Stomach (tissue), 4 donors: Measurements from ENCODE around the gene PARP3.

Experiments used
- EP300 ChIP-seq: sonication (generic); formaldehyde crosslinking; IDR thresholded peaks from one replicate; pipeline ENCODE4 v1.6.1; 2017; ENCODE audit warnings: antibody characterized with exemption
- POLR2A ChIP-seq, 4 donors: fragments of 450-650 bp; IDR thresholded peaks; one replicate each; pipeline ENCODE4 v1.6.1; 2016; ENCODE audit warnings: antibody characterized with exemption in 4 of 4, control low read depth in 2 of 4, mild to moderate bottlenecking in 1 of 4, moderate library complexity in 1 of 4
- TF ChIP-seq, protein P1 (sequence below), 7 experiments: fragments of 450-650 bp in 4 of 7; fragments of 200-600 bp in 3 of 7; sonication (generic) in 3 of 7; IDR thresholded peaks; one replicate each; pipeline ENCODE4 v1.5.1; 2016 to 2019; ENCODE audit warnings: antibody characterized with exemption in 7 of 7, control low read depth in 2 of 7, mild to moderate bottlenecking in 1 of 7

DNA sequence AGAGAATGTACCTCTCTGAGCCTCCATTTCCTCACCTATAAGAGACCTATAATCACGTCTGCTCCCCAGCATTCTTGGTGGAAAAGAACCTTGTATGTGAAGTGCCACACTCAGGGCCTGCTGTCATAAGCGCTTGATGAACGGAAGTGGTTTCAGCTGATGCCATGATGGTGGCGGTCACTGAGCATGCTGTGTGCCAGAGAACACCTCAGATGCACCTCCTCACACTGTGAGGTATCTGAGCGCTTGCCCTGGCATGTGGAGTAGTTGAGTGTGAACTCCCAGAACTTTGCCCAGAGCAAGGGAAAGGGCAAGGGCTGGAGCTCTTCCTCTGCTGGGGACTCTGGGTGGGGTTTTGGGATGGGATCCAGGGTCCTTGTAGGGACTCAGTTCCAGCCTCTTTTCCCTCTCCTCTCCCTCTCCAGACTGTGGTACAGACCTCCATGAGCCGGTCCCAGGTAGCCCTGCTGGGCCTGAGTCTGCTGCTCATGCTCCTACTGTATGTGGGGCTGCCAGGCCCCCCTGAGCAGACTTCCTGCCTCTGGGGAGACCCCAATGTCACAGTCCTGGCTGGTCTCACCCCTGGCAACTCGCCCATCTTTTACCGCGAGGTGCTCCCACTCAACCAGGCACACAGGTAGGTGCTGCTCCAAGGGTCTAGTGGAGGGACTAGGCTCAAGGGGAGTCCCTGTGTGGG, 35.4 kb downstream of the PARP3 start:
- TF ChIP-seq, protein P1, sequence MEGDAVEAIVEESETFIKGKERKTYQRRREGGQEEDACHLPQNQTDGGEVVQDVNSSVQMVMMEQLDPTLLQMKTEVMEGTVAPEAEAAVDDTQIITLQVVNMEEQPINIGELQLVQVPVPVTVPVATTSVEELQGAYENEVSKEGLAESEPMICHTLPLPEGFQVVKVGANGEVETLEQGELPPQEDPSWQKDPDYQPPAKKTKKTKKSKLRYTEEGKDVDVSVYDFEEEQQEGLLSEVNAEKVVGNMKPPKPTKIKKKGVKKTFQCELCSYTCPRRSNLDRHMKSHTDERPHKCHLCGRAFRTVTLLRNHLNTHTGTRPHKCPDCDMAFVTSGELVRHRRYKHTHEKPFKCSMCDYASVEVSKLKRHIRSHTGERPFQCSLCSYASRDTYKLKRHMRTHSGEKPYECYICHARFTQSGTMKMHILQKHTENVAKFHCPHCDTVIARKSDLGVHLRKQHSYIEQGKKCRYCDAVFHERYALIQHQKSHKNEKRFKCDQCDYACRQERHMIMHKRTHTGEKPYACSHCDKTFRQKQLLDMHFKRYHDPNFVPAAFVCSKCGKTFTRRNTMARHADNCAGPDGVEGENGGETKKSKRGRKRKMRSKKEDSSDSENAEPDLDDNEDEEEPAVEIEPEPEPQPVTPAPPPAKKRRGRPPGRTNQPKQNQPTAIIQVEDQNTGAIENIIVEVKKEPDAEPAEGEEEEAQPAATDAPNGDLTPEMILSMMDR (IDR thresholded peaks at IDR 0.05) = no peak
- TF ChIP-seq EP300 (no peak), POLR2A (IDR thresholded peaks at IDR 0.05) (no peak)
